Measurements from ENCODE around the gene DECR2. TPM values are rescaled to one million over a fixed set of nuclear protein-coding genes. Genes with fewer than 3 reads are reported as not detected.

The DECR2 gene
- total RNA-seq, 1 experiment from 2014 or later: 17.1 TPM

- Histone ChIP-seq H3K27ac (ENCODE audit: low read depth, low read length) (no peak overlapping the region), H3K36me3 (ENCODE audit: control insufficient read depth in 1 of 2, insufficient read depth in 2 of 2, low read length in 2 of 2) (0 out of 4 replicates have a peak, but pooled peaks cover 0 to 3% of the 10 kb centered on the region in 2 experiments), H3K4me1 (ENCODE audit: control insufficient read depth in 1 of 2, insufficient read depth in 2 of 2, low read length in 2 of 2) (peaks cover 3 to 13% of the 10 kb centered on the region in 2 experiments; a peak in 3 of 4 replicates), H3K9me2 (ENCODE audit: insufficient read depth) (no peaks in the 10 kb centered on the region), H3K9ac (ENCODE audit: low read length) (no peak overlapping the region), H2AFZ (ENCODE audit: low read depth, low read length, poor library complexity, severe bottlenecking) (no peak overlapping the region), H3K79me2 (ENCODE audit: insufficient read depth, low read length) (no peaks in the 10 kb centered on the region), H3K27me3 (ENCODE audit: insufficient read depth, low read length) (no peaks in the 10 kb centered on the region), H4K20me1 (ENCODE audit: insufficient read depth) (no peaks in the 10 kb centered on the region), H3K4me3 (replicated peaks in 1 of 2; ENCODE audit: low read depth in 1 of 2, low read length in 2 of 2) (no peak overlapping the region), H3K4me2 (ENCODE audit: low read length) (no peak overlapping the region), H3K9me3 (ENCODE audit: control insufficient read depth in 1 of 2, insufficient read depth in 1 of 2, low read depth in 1 of 2, low read length in 2 of 2) (no peaks in the 10 kb centered on the region)
- TF ChIP-seq ZBTB33 (IDR thresholded peaks at IDR 0.05; ENCODE audit: extremely low read depth, insufficient replicate concordance, low read length) (no peak), REST (IDR thresholded peaks at IDR 0.05; ENCODE audit: low read depth) (no peak)
- POLR2A ChIA-PET: no interaction called here
- RAD21 ChIA-PET (ENCODE audit: low non-redundant PET in 1 of 2, low total read pairs in 2 of 2, uncharacterized antibody in 2 of 2, unreplicated experiment in 2 of 2): no interaction called here
- CTCF ChIA-PET: no interaction called here
- ATAC-seq (no peak), DNase-seq (ENCODE audit: low read depth, low spot score) (no peak)
- BruUV-seq (replicated peaks): no TSS peak
- intact Hi-C loops (cut with micrococcal nuclease): no loop called here
Observed at GRCh38 chr16:367333-367903, 34.3 kb upstream of the DECR2 start.
